ENCODE results near the gene UROC1. TPM values are rescaled to one million over a fixed set of nuclear protein-coding genes. Genes with fewer than 3 reads are reported as not detected.

UROC1 gene
- total RNA-seq, 2 donors from 2014 or later = not detected

DNA sequence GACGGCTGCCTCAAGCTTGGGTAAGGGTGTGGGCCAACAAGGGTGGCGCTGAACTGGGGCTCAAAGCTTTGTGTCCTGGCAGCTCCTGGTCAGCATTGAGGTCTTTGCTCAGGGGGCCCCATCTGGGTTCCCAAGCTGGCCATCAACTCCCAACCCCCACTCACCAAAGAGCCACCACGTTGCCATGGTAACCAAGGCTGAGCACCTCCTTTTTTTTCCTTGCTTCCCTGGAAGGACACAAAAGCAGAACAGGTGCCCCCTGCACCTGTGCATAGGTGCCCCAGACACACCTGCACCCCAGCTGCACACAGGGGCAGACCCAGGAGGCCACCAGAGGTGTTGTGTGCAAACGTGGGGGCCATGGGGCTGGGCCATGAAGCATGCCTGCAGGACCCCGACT is 16.5 kb downstream of the UROC1 start:
- Histone ChIP-seq H3K36me3 (no peaks in the 10 kb centered on the region), H3K4me3 (no peak overlapping the region), H3K4me1 (no peaks in the 10 kb centered on the region), H3K27ac (no peak overlapping the region), H3K27me3 (no peaks in the 10 kb centered on the region), H3K9me3 (no peaks in the 10 kb centered on the region)
- TF ChIP-seq, protein P1, sequence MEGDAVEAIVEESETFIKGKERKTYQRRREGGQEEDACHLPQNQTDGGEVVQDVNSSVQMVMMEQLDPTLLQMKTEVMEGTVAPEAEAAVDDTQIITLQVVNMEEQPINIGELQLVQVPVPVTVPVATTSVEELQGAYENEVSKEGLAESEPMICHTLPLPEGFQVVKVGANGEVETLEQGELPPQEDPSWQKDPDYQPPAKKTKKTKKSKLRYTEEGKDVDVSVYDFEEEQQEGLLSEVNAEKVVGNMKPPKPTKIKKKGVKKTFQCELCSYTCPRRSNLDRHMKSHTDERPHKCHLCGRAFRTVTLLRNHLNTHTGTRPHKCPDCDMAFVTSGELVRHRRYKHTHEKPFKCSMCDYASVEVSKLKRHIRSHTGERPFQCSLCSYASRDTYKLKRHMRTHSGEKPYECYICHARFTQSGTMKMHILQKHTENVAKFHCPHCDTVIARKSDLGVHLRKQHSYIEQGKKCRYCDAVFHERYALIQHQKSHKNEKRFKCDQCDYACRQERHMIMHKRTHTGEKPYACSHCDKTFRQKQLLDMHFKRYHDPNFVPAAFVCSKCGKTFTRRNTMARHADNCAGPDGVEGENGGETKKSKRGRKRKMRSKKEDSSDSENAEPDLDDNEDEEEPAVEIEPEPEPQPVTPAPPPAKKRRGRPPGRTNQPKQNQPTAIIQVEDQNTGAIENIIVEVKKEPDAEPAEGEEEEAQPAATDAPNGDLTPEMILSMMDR (IDR thresholded peaks at IDR 0.05) = no peak
- no peak for DNase-seq (ENCODE audit: low spot score)

DNA sequence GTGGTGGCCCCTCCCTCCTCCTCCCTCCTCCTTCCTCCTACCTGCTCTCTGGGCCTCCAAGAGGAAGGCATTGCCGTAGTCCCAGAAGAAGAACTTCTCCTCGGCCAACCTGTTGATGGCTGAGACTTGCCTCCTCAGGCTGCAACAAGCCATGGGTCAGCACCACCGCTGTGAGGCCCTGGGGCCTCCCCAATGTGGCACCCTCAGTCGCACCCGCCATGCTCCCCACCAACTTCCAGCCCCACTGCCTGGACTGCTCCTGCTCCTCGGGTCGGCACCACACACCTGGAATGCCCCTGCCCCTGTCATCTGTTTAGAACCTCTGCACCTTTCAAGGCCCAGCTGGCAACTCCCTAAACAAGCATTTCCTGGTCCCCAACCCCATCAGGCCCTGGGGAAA is 17.6 kb downstream of the UROC1 start:
- H3K36me3 ChIP-seq = no peaks in the 10 kb centered on the region
- no peak overlapping the region for H3K27ac ChIP-seq
- H3K27me3 ChIP-seq = no peaks in the 10 kb centered on the region
- no peak overlapping the region for H3K4me3 ChIP-seq
- no peaks in the 10 kb centered on the region for H3K4me1 ChIP-seq
- DNase-seq (ENCODE audit: low spot score) = no peak
- TF ChIP-seq, protein P1 (IDR thresholded peaks at IDR 0.05) = no peak
- no peaks in the 10 kb centered on the region for H3K9me3 ChIP-seq

DNA sequence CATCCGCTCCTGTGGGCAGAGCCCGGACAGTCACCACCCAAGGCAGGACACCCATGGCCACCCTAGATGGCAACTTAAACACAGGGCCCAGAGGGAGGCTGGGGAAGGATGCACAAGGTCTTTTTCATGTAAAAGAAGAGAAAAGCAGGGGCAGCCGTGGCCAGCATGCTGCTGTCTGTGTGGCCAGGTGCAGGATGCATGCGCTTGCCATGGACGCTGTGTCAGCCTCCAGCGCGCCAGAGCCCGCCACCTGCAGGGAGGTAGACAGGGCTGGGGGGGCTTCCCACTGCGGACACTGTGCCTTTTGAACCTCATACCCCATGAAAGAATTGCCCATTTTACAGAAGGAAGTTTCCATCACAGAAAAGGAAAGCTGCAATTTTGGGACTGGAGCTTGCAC is 18.2 kb downstream of the UROC1 start:
- no peak for DNase-seq (ENCODE audit: low spot score)
- H3K27me3 ChIP-seq = no peaks in the 10 kb centered on the region
- H3K4me1 ChIP-seq = no peaks in the 10 kb centered on the region
- H3K4me3 ChIP-seq = no peak overlapping the region
- H3K27ac ChIP-seq = no peak overlapping the region
- TF ChIP-seq, protein P1 (IDR thresholded peaks at IDR 0.05) = no peak
- H3K9me3 ChIP-seq = no peaks in the 10 kb centered on the region
- no peaks in the 10 kb centered on the region for H3K36me3 ChIP-seq

DNA sequence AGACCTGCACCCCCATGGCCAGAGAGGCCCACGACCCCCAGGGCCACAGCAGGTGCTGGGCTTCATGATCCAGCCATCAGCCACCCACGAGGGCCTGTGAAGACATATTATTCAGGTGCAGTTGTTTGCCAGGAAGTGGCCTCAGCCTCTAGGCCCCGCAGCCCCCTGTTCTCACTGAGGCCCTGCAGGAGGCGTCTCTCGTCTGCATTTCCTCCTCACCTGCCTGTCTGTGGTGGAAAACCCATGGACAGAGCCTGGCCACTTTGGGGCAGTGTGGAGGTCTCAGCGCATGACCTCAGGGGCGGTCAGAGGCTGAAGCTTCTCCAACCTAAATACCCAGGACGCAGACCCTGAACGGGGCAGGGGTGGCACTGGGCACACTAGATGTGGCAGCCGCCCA is 18.6 kb downstream of the UROC1 start:
- TF ChIP-seq, protein P1 (IDR thresholded peaks at IDR 0.05) = no peak
- Histone ChIP-seq H3K4me3 (no peak overlapping the region), H3K9me3 (no peaks in the 10 kb centered on the region), H3K36me3 (no peaks in the 10 kb centered on the region), H3K27me3 (no peaks in the 10 kb centered on the region), H3K4me1 (no peaks in the 10 kb centered on the region), H3K27ac (no peak overlapping the region)
- no peak for DNase-seq (ENCODE audit: low spot score)

DNA sequence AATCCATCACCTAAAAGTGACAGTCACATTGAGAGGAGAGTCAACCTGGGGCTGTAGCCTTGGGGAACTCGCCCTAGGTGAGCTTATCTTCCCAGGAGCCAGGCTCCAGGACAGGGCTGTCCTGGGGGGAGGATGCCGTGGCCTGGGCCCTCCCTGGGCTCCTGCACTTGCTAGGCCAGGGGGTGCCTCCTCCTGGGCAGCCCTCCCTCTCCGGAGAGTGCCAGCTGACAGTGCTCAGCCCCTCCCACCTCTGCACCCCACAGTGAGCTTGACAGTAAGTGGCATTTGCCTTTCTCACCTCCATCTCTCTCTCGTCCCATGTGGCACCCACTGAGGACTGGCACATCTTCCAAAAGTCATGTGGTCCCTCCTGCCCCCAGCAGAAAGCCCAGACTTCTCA is 19.1 kb downstream of the UROC1 start:
- DNase-seq (ENCODE audit: low spot score) = no peak
- H3K27ac ChIP-seq = no peak overlapping the region
- H3K4me1 ChIP-seq = no peaks in the 10 kb centered on the region
- H3K9me3 ChIP-seq = no peaks in the 10 kb centered on the region
- H3K27me3 ChIP-seq = no peaks in the 10 kb centered on the region
- H3K36me3 ChIP-seq = no peaks in the 10 kb centered on the region
- H3K4me3 ChIP-seq = no peak overlapping the region
- TF ChIP-seq, protein P1 (IDR thresholded peaks at IDR 0.05) = no peak

DNA sequence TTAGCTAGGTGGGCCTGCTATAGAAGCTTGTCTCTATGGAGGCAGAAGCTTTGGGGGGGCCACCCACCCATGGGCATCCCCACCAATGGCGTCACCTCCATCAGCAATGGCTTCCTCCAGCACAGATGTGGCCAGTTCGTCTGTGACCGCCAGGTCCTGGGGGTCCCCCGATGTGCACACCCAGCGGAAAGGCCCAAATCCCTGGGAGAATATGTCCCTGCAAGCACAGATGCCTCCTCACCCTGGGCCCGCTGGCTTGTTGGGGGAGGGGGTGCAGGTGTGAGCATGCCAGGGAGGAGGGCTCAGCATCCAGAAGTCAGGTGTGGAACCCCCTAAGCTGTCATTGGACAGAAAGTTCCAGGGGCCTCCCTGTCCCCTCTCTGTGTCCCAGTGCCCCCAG is 19.6 kb downstream of the UROC1 start:
- H3K4me1 ChIP-seq = no peaks in the 10 kb centered on the region
- H3K4me3 ChIP-seq = no peak overlapping the region
- TF ChIP-seq, protein P1 (IDR thresholded peaks at IDR 0.05) = no peak
- H3K36me3 ChIP-seq = no peaks in the 10 kb centered on the region
- DNase-seq (ENCODE audit: low spot score) = no peak
- no peak overlapping the region for H3K27ac ChIP-seq
- H3K27me3 ChIP-seq = no peaks in the 10 kb centered on the region
- no peaks in the 10 kb centered on the region for H3K9me3 ChIP-seq

Measured in right atrium auricular region (tissue), 2 donors.